ENCODE data around the gene QRFP. TPM values are rescaled to one million over a fixed set of nuclear protein-coding genes. Genes with fewer than 3 reads are reported as not detected.

The QRFP gene
- total RNA-seq, 1 experiment from 2014 or later, result not detected

DNA sequence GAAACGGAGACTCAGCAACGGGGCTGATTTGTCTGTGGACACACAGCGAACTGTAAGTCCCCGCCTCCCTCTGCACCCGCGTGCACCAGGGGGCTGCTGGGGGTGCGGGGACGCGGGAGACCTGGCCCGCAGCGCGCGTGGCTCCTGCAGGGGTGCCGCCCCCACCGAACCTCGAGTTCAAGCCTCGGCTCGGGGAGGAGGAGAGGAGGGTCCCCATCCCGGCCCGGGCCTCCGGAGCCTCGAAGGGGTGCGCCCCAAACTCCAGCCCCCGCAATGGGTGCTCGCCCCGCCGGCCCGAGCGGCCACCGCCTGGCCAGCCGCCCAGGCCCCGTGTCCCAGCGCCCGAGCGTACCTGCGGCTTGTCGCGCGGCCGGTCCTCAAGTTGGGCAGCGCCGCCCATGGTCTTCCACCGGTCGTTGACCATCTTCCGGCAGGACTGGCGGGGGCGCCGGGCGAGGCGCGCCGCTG, 41.6 kb upstream of the QRFP start:
- Histone ChIP-seq H4K5ac (ENCODE audit: insufficient read length, low read depth, low read length) (no peak overlapping the region), H3K4me2 (ENCODE audit: insufficient read depth, insufficient read length, low read length) (peak overlapping the region; percentile 44), H3K4me1 (ENCODE audit: insufficient read depth, low read length) (peaks cover 2% of the 10 kb centered on the region; the same call in 1 of the 2 replicates), H3K4ac (ENCODE audit: low read depth, low read length) (no peak overlapping the region), H3K27me3 (ENCODE audit: insufficient read depth, low read length) (peaks cover 13% of the 10 kb centered on the region; the same call in 1 of the 2 replicates), H3K14ac (ENCODE audit: insufficient read depth, low read length) (no peak overlapping the region; the same call in 1 of the 2 replicates), H2BK120ac (ENCODE audit: low read depth, low read length, poor library complexity, severe bottlenecking) (no peak overlapping the region), H4K20me1 (ENCODE audit: control insufficient read depth, insufficient read depth, insufficient read length) (no peaks in the 10 kb centered on the region), H2BK20ac (ENCODE audit: low read depth, low read length, poor library complexity, severe bottlenecking) (no peak overlapping the region), H2BK15ac (ENCODE audit: low read depth, low read length) (no peak overlapping the region), H3K23me2 (ENCODE audit: insufficient read length, low read depth, low read length, poor library complexity, severe bottlenecking) (peaks cover 14% of the 10 kb centered on the region), H3T11ph (ENCODE audit: low read length) (no peak overlapping the region), H3K9me3 (ENCODE audit: control insufficient read depth, low read depth, low read length) (no peaks in the 10 kb centered on the region), H3K18ac (ENCODE audit: insufficient read length, low read depth, low read length) (no peak overlapping the region), H3K27ac (ENCODE audit: insufficient read length, low read depth, low read length) (no peak overlapping the region), H3K79me2 (ENCODE audit: insufficient read depth, low read length) (no peaks in the 10 kb centered on the region), H2BK12ac (ENCODE audit: insufficient read length, low read depth, low read length) (no peak overlapping the region), H2AK5ac (ENCODE audit: insufficient read length, low read length) (no peak overlapping the region), H3K79me1 (ENCODE audit: insufficient read depth, low read depth, low read length, poor library complexity, severe bottlenecking) (no peaks in the 10 kb centered on the region), H3K23ac (ENCODE audit: insufficient read length, low read depth, low read length) (no peak overlapping the region), H3K9ac (ENCODE audit: extremely low read depth, insufficient read length, low read length) (no peak overlapping the region), H2AFZ (ENCODE audit: low read length) (no peak overlapping the region), H2BK5ac (ENCODE audit: insufficient read length, low read length) (no peak overlapping the region), H4K91ac (ENCODE audit: insufficient read length, low read depth, low read length) (no peak overlapping the region), H3K56ac (ENCODE audit: insufficient read length, low read depth, low read length) (no peak overlapping the region), H4K8ac (replicated peaks; ENCODE audit: insufficient read length, low read depth, low read length) (no peak overlapping the region)
- Mint-ChIP-seq H3K27ac (no peak overlapping the region), H3K4me3 (peak overlapping the region; percentile 58 to 82), H3K9me3 (no peaks in the 10 kb centered on the region; a peak in 1 of 5 replicates), H3K4me1 (peaks cover 40 to 53% of the 10 kb centered on the region in 2 experiments), H3K36me3 (ENCODE audit: insufficient read depth in 1 of 3, low read depth in 3 of 3) (0 out of 7 replicates have a peak, but pooled peaks cover 0 to 1% (median 0%) of the 10 kb centered on the region in 3 experiments), H3K27me3 (ENCODE audit: low read depth) (peaks cover 59% of the 10 kb centered on the region)
- DNase-seq, result no peak
- WGBS (ENCODE audit: extremely low coverage, insufficient read length, low lambda C conversion rate), result no CpG with 5 or more reads among the region's 52 CpGs
- TF ChIP-seq CTCF (conservative IDR thresholded peaks at IDR 0.05), result no peak
